ENCODE results near the gene SEBOX. TPM values are rescaled to one million over a fixed set of nuclear protein-coding genes. Genes with fewer than 3 reads are reported as not detected.

Gene SEBOX
- polyA plus RNA-seq, 2 of the 4 experiments (the other 2 are of a cell fraction) = not detected

- TF ChIP-seq KDM5A (IDR thresholded peaks at IDR 0.05) (peak; percentile 64), BHLHE40 (IDR thresholded peaks at IDR 0.05; ENCODE audit: low read depth, low read length) (no peak), GATA3 (IDR thresholded peaks at IDR 0.05; ENCODE audit: borderline replicate concordance) (peak; percentile 26; the same call in 1 of the 2 replicates), PBX3 (IDR thresholded peaks at IDR 0.05) (no peak; the same call in 1 of the 2 replicates), SMC3 (IDR thresholded peaks at IDR 0.05) (no peak), MAZ (IDR thresholded peaks at IDR 0.05; ENCODE audit: borderline replicate concordance, low read depth, low read length) (peak; percentile 74; the same call in 1 of the 2 replicates), BCL3 (IDR thresholded peaks at IDR 0.05) (peak; percentile 54; the same call in 2 of the 3 replicates), ZSCAN20 (CRISPR knock-in tag; IDR thresholded peaks at IDR 0.05) (no peak), HDAC2 (IDR thresholded peaks at IDR 0.05) (no peak), USF2 (IDR thresholded peaks at IDR 0.05) (no peak), FOSB (CRISPR knock-in tag; IDR thresholded peaks at IDR 0.05) (no peak), ATOH8 (CRISPR knock-in tag; IDR thresholded peaks at IDR 0.05; ENCODE audit: low read depth) (no peak), TP53 (CRISPR knock-in tag; IDR thresholded peaks at IDR 0.05) (no peak), HOXB5 (CRISPR knock-in tag; IDR thresholded peaks at IDR 0.05) (no peak), ESRRA (IDR thresholded peaks at IDR 0.05; ENCODE audit: borderline replicate concordance, low read length) (0 out of 2 replicates have a peak, but pooled peaks have one; percentile 35), JUNB (IDR thresholded peaks at IDR 0.05) (no peak), MYC (IDR thresholded peaks at IDR 0.05; ENCODE audit: borderline replicate concordance, low read length) (no peak), ZFP36 (IDR thresholded peaks at IDR 0.05; ENCODE audit: borderline replicate concordance, partially characterized antibody) (no peak), RARB (CRISPR knock-in tag; IDR thresholded peaks at IDR 0.05) (no peak), CBX2 (IDR thresholded peaks at IDR 0.05; ENCODE audit: borderline replicate concordance, low read depth) (no peak), POLR2A (IDR thresholded peaks at IDR 0.05; ENCODE audit: low read length) (peak; percentile 90), CHD4 (IDR thresholded peaks at IDR 0.05; ENCODE audit: borderline replicate concordance) (no peak), FOSL2 (IDR thresholded peaks at IDR 0.05) (no peak), FOSL2 (CRISPR knock-in tag; IDR thresholded peaks at IDR 0.05) (peak; percentile 93), FOXS1 (CRISPR knock-in tag; IDR thresholded peaks at IDR 0.05) (no peak), HOXA7 (CRISPR knock-in tag; IDR thresholded peaks at IDR 0.05) (no peak), HMGXB4 (CRISPR knock-in tag; IDR thresholded peaks at IDR 0.05; ENCODE audit: borderline replicate concordance) (no peak), CBX8 (IDR thresholded peaks at IDR 0.05) (no peak), REST (IDR thresholded peaks at IDR 0.05) (peak; percentile 6; the same call in 1 of the 2 replicates), ZNF302 (CRISPR knock-in tag; IDR thresholded peaks at IDR 0.05) (no peak), ZC3H11A (IDR thresholded peaks at IDR 0.05) (no peak), RNF2 (IDR thresholded peaks at IDR 0.05; ENCODE audit: borderline replicate concordance, low read depth) (no peak), HES2 (IDR thresholded peaks at IDR 0.05) (no peak), EHMT2 (IDR thresholded peaks at IDR 0.05; ENCODE audit: low read depth) (no peak), SREBF2 (IDR thresholded peaks at IDR 0.05) (no peak)
These were observed 29.6 kb downstream of the SEBOX start, which contains the start of the genes IFT20 and TNFAIP1 (continued) for GRCh38 chr17:28335201-28335958.

All from A549 (cell line).